Neural progenitor cell (in vitro differentiated cells): Measurements from ENCODE around the gene PAXX. TPM values are rescaled to one million over a fixed set of nuclear protein-coding genes. Genes with fewer than 3 reads are reported as not detected.

Experiments used
- DNase-seq: peaks from one replicate; pipeline ENCODE4 v3.0.0-alpha.2; 2016; ENCODE audit warnings: low spot score
- H2AFZ ChIP-seq: fragments of 200-600 bp; sonication (generic); replicated peaks from 2 replicates; pipeline ENCODE4 v1.6.1; 2016; ENCODE audit warnings: antibody characterized with exemption
- H3F3A ChIP-seq: fragments of 200-600 bp; sonication (generic); 2 replicates; pipeline ENCODE4 v1.6.1; 2016; ENCODE audit warnings: antibody characterized with exemption, low read depth
- H3K27ac ChIP-seq: fragments of 200-600 bp; sonication (generic); 2 replicates; pipeline ENCODE4 v1.5.1; 2016; ENCODE audit warnings: mild to moderate bottlenecking
- H3K27me3 ChIP-seq: fragments of 200-600 bp; sonication (generic); 2 replicates; pipeline ENCODE4 v1.6.1; 2016; ENCODE audit warnings: mild to moderate bottlenecking, moderate library complexity
- H3K36me3 ChIP-seq: fragments of 200-600 bp; sonication (generic); 2 replicates; pipeline ENCODE4 v1.5.1; 2016
- H3K4me1 ChIP-seq: fragments of 200-600 bp; sonication (generic); 2 replicates; pipeline ENCODE4 v1.6.1; 2016; ENCODE audit warnings: mixed run types
- H3K4me2 ChIP-seq: fragments of 200-600 bp; sonication (generic); 2 replicates; pipeline ENCODE4 v1.6.1; 2016
- H3K4me3 ChIP-seq: fragments of 200-600 bp; sonication (generic); 2 replicates; pipeline ENCODE4 v1.5.1; 2016
- H3K79me2 ChIP-seq: fragments of 200-600 bp; sonication (generic); 2 replicates; pipeline ENCODE4 v1.6.1; 2016; ENCODE audit warnings: low read depth
- H3K9ac ChIP-seq: fragments of 200-600 bp; sonication (generic); 2 replicates; pipeline ENCODE4 v1.6.1; 2016
- H3K9me3 ChIP-seq: fragments of 200-600 bp; sonication (generic); 2 replicates; pipeline ENCODE4 v1.5.1; 2016; ENCODE audit warnings: low read depth
- H4K20me1 ChIP-seq: fragments of 200-600 bp; sonication (generic); 2 replicates; pipeline ENCODE4 v1.6.1; 2016; ENCODE audit warnings: low read depth
- H3K27ac Mint-ChIP-seq: 3 replicates; pipeline ENCODE4 v1.8.0; 2021; ENCODE audit warnings: mixed read lengths
- H3K27me3 Mint-ChIP-seq: 2 replicates; pipeline ENCODE4 v1.8.0; 2022; ENCODE audit warnings: low read depth, mild to moderate bottlenecking, inconsistent platforms, moderate library complexity, mixed read lengths; ENCODE audit not compliant: insufficient read depth
- H3K36me3 Mint-ChIP-seq: 3 replicates; pipeline ENCODE4 v1.8.0; 2021; ENCODE audit warnings: mixed read lengths
- H3K4me1 Mint-ChIP-seq: 3 replicates; pipeline ENCODE4 v1.8.0; 2021; ENCODE audit warnings: mixed read lengths
- H3K4me3 Mint-ChIP-seq: 3 replicates; pipeline ENCODE4 v1.8.0; 2021; ENCODE audit warnings: mild to moderate bottlenecking, moderate library complexity, mixed read lengths
- H3K9me3 Mint-ChIP-seq: 3 replicates; pipeline ENCODE4 v1.8.0; 2020; ENCODE audit warnings: mixed read lengths
- CTCF ChIP-seq: fragments of 200-600 bp; sonication (generic); IDR thresholded peaks from 2 replicates; pipeline ENCODE4 v1.5.1; 2017; ENCODE audit warnings: antibody characterized with exemption, mild to moderate bottlenecking
- EZH2 ChIP-seq: fragments of 200-600 bp; sonication (generic); IDR thresholded peaks from 2 replicates; pipeline ENCODE4 v1.6.1; 2017; ENCODE audit warnings: antibody characterized with exemption, mild to moderate bottlenecking, moderate library complexity
- EZH2phosphoT487 ChIP-seq: fragments of 200-600 bp; sonication (generic); IDR thresholded peaks from 2 replicates; pipeline ENCODE4 v1.6.1; 2017; ENCODE audit warnings: antibody characterized with exemption
- total RNA-seq: library from RNA; depleted of rRNA; stranded (reverse); fragments of >200 nt; gene quantifications from 2 replicates; pipeline ENCODE4 v1.2.3, GENCODE V29; 2015; ENCODE audit warnings: low replicate concordance

PAXX gene
- total RNA-seq, 1 donor from 2014 or later, result 31.5 TPM

DNA sequence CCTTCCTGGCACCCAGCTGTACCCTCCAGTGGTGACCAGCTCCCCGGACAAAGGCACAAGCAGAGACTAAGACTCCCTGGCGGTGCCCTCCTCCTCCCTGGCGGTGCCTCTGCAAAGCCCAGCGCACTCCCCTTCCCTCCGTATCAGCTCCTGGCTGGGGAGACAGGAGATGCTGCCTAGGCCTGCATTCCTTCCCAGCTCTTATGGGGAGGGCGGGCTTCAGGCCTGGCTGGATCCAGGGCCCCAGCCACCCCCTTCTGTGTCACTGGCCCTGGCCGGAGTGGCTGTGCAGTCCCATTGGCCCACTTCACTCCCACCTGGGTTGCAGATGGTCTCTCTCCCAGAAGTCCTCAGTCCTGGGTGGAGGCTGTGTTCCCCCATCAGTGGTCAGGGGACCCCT is 33.7 kb upstream of the PAXX start:
- no peaks in the 10 kb centered on the region for H4K20me1 ChIP-seq
- H3K27me3 ChIP-seq, result no peaks in the 10 kb centered on the region
- H3K79me2 ChIP-seq, result no peaks in the 10 kb centered on the region
- Mint-ChIP-seq H3K4me3 (no peak overlapping the region), H3K27ac (no peak overlapping the region), H3K36me3 (peaks cover 3% of the 10 kb centered on the region), H3K4me1 (peaks cover 6% of the 10 kb centered on the region), H3K9me3 (no peaks in the 10 kb centered on the region), H3K27me3 (peaks cover 9% of the 10 kb centered on the region)
- no peak overlapping the region for H3K4me2 ChIP-seq
- no peaks in the 10 kb centered on the region for H3K9me3 ChIP-seq
- no peak overlapping the region for H3K27ac ChIP-seq
- H3K4me1 ChIP-seq, result no peaks in the 10 kb centered on the region
- no peak for DNase-seq
- no peaks in the 10 kb centered on the region for H3K36me3 ChIP-seq
- H3K9ac ChIP-seq, result no peak overlapping the region
- H3K4me3 ChIP-seq, result no peak overlapping the region
- no peak overlapping the region for H2AFZ ChIP-seq
- no peaks in the 10 kb centered on the region for H3F3A ChIP-seq
- no peak for TF ChIP-seq EZH2
- no peak for TF ChIP-seq CTCF
- no peak for TF ChIP-seq EZH2phosphoT487

DNA sequence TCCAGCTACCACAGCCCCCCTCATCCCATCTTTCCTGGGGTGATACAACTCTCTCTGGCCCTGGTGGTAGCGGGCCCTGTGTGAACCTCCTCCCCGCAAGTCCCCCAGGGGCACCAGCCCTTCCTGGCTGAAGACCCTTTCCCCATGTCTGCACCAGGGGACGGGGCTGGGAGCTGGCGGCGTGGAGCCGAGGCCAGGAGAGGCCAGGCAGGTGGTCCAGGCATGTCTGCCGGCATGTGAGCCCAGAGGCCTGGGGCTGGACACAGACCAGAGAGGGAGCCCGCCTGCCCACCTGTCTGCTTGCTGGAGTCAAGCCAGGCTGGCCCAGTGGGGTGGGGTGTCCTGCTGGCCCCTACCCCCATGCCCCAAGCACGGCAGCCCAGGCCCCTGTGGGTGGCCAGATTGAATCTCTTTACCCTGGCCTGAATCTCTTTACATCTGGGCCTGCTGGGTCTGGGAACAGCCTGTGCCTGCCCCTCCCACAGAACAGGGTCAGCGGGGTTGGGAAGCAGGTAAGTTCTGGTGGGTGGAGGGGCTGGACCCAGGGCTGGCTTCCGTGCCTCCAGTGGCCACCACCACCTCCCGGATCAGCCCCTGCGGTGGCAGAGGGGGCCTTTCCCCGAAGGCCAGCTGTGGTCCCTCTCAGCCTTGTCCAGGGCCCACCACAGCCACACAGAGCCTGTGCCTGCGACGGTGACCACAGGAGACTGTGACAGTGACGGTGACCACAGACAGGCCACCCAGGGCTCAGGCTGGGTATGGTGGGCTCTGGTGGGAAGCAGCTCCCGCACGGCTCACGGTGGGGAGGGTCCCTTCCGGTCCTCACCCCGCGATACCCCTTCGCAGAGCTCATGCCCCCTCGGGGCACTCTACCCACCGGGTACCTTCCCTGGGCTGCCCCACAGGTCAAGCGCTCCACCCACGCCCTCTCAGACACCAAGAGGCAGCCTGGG is 33.0 kb upstream of the PAXX start:
- Histone ChIP-seq H3K9me3 (no peaks in the 10 kb centered on the region), H2AFZ (no peak overlapping the region), H3K4me1 (no peaks in the 10 kb centered on the region), H3K4me3 (no peak overlapping the region), H3K9ac (no peak overlapping the region), H3K79me2 (no peaks in the 10 kb centered on the region), H3F3A (no peaks in the 10 kb centered on the region), H4K20me1 (no peaks in the 10 kb centered on the region), H3K4me2 (no peak overlapping the region), H3K27me3 (no peaks in the 10 kb centered on the region), H3K36me3 (no peaks in the 10 kb centered on the region), H3K27ac (no peak overlapping the region)
- H3K4me3 Mint-ChIP-seq, result no peak overlapping the region
- no peak for DNase-seq
- no peak overlapping the region for H3K27ac Mint-ChIP-seq
- TF ChIP-seq EZH2phosphoT487, result no peak
- no peak for TF ChIP-seq EZH2
- TF ChIP-seq CTCF, result no peak
- H3K9me3 Mint-ChIP-seq, result no peaks in the 10 kb centered on the region
- peaks cover 3% of the 10 kb centered on the region for H3K36me3 Mint-ChIP-seq
- H3K27me3 Mint-ChIP-seq, result peaks cover 9% of the 10 kb centered on the region
- H3K4me1 Mint-ChIP-seq, result peaks cover 6% of the 10 kb centered on the region

- no peaks in the 10 kb centered on the region for H3K36me3 ChIP-seq
- Mint-ChIP-seq H3K27me3 (peaks cover 9% of the 10 kb centered on the region), H3K9me3 (no peaks in the 10 kb centered on the region), H3K27ac (peak overlapping the region; percentile 82), H3K4me1 (peaks cover 10% of the 10 kb centered on the region), H3K4me3 (no peak overlapping the region), H3K36me3 (peaks cover 3% of the 10 kb centered on the region)
- TF ChIP-seq EZH2 (no peak), CTCF (no peak), EZH2phosphoT487 (no peak)
- no peaks in the 10 kb centered on the region for H3K27me3 ChIP-seq
- no peak overlapping the region for H2AFZ ChIP-seq
- DNase-seq, result no peak
- no peaks in the 10 kb centered on the region for H3K9me3 ChIP-seq
- H3F3A ChIP-seq, result no peaks in the 10 kb centered on the region
- no peak overlapping the region for H3K4me3 ChIP-seq
- no peak overlapping the region for H3K9ac ChIP-seq
- no peak overlapping the region for H3K27ac ChIP-seq
- H3K4me2 ChIP-seq, result no peak overlapping the region
- H4K20me1 ChIP-seq, result no peaks in the 10 kb centered on the region
- H3K4me1 ChIP-seq, result no peaks in the 10 kb centered on the region
- no peaks in the 10 kb centered on the region for H3K79me2 ChIP-seq
These were observed 31.8 kb upstream of the PAXX start for GRCh38 chr9:136960212-136960937.
